HepG2 (cell line): ENCODE results near the gene HDGF. TPM values are rescaled to one million over a fixed set of nuclear protein-coding genes. Genes with fewer than 3 reads are reported as not detected.

Source experiments
- BRCA1 ChIP-seq: sonication (generic); formaldehyde crosslinking; IDR thresholded peaks from 2 replicates; pipeline ENCODE4 v1.4.0; 2020; ENCODE audit warnings: missing genetic modification reagents
- FOXJ3 ChIP-seq: sonication (generic); formaldehyde crosslinking; IDR thresholded peaks from 2 replicates; pipeline ENCODE4 v1.4.0; 2020; ENCODE audit warnings: missing genetic modification reagents, mild to moderate bottlenecking, borderline replicate concordance
- GZF1 ChIP-seq: sonication (generic); formaldehyde crosslinking; IDR thresholded peaks from 2 replicates; pipeline ENCODE4 v1.5.1; 2020; ENCODE audit warnings: mild to moderate bottlenecking, missing genetic modification reagents
- PCBP2 ChIP-seq: fragments of 200-400 bp; formaldehyde crosslinking; optimal IDR thresholded peaks from 2 replicates; pipeline ENCODE3; 2018; ENCODE audit warnings: low read length, low read depth; ENCODE audit not compliant: poor library complexity, severe bottlenecking
- PHF21A ChIP-seq: sonication (generic); formaldehyde crosslinking; IDR thresholded peaks from 2 replicates; pipeline ENCODE4 v1.5.0; 2020; ENCODE audit warnings: mild to moderate bottlenecking, missing genetic modification reagents
- RFXAP ChIP-seq: sonication (generic); formaldehyde crosslinking; IDR thresholded peaks from 2 replicates; pipeline ENCODE4 v1.4.0; 2020; ENCODE audit warnings: missing genetic modification reagents, borderline replicate concordance
- SP5 ChIP-seq: IDR thresholded peaks from 2 replicates; pipeline ENCODE4 v1.6.1; 2016; ENCODE audit warnings: low read depth, borderline replicate concordance
- SRSF1 ChIP-seq: fragments of 200-400 bp; formaldehyde crosslinking; optimal IDR thresholded peaks from 2 replicates; pipeline ENCODE3; 2017; ENCODE audit warnings: mild to moderate bottlenecking, low read depth, low read length, moderate library complexity
- ZKSCAN5 ChIP-seq: sonication (generic); formaldehyde crosslinking; IDR thresholded peaks from 2 replicates; pipeline ENCODE4 v1.5.1; 2020; ENCODE audit warnings: mild to moderate bottlenecking, missing genetic modification reagents
- ZNF225 ChIP-seq: sonication (generic); formaldehyde crosslinking; IDR thresholded peaks from 2 replicates; pipeline ENCODE4 v1.4.0; 2020; ENCODE audit warnings: mild to moderate bottlenecking, missing genetic modification reagents
- ZNF343 ChIP-seq: sonication (generic); formaldehyde crosslinking; IDR thresholded peaks from 2 replicates; pipeline ENCODE4 v1.4.0; 2020; ENCODE audit warnings: mild to moderate bottlenecking, missing genetic modification reagents
- ZNF468 ChIP-seq: sonication (generic); formaldehyde crosslinking; IDR thresholded peaks from 2 replicates; pipeline ENCODE4 v1.8.0; 2022; ENCODE audit warnings: mild to moderate bottlenecking, moderate library complexity, missing genetic modification reagents
- ZNF709 ChIP-seq: sonication (generic); formaldehyde crosslinking; IDR thresholded peaks from 2 replicates; pipeline ENCODE4 v1.5.0; 2020; ENCODE audit warnings: mild to moderate bottlenecking, missing genetic modification reagents
- polyA plus RNA-seq, 8 experiments: library from polyadenylated mRNA; depleted of rRNA in 3 of 8; stranded (reverse) in 7 of 8; unstranded in 1 of 8; fragments of >200 nt; fragmentation: Illumina TruSeq in 4 of 8; extraction: Trizol in 4 of 8; gene quantifications; 2 replicates each; pipeline versions ENCODE4 v1.2.1 to v1.2.3, GENCODE V29; 2011 to 2016; ENCODE audit warnings: low read depth in 4 of 8, missing spikeins in 1 of 8, mixed read lengths in 1 of 8; ENCODE audit not compliant: insufficient read depth in 1 of 8
- total RNA-seq, 5 experiments: library from RNA; depleted of rRNA; stranded (reverse); fragments of >200 nt; fragmentation: Illumina TruSeq; extraction: Trizol; gene quantifications; 2 replicates each; pipeline ENCODE4 v1.2.3, GENCODE V29; 2016; ENCODE audit warnings: low read depth in 1 of 5
- TF ChIP-seq, protein P1 (sequence below): sonication (generic); formaldehyde crosslinking; IDR thresholded peaks from 2 replicates; pipeline ENCODE4 v1.4.0; 2020; ENCODE audit warnings: missing genetic modification reagents
- TF ChIP-seq, protein P2 (sequence below): sonication (generic); formaldehyde crosslinking; IDR thresholded peaks from 2 replicates; pipeline ENCODE4 v1.4.0; 2020; ENCODE audit warnings: missing genetic modification reagents, mild to moderate bottlenecking, borderline replicate concordance
- TF ChIP-seq, protein P3 (sequence below): IDR thresholded peaks from 2 replicates; pipeline ENCODE4 v1.6.1; 2018; ENCODE audit warnings: missing genetic modification reagents
- TF ChIP-seq, protein P4 (sequence below): sonication (generic); formaldehyde crosslinking; IDR thresholded peaks from 2 replicates; pipeline ENCODE4 v1.8.1; 2023; ENCODE audit warnings: mild to moderate bottlenecking, missing genetic modification reagents, borderline replicate concordance
- TF ChIP-seq, protein P5 (sequence below): sonication (generic); formaldehyde crosslinking; IDR thresholded peaks from 2 replicates; pipeline ENCODE4 v1.5.0; 2020; ENCODE audit warnings: missing genetic modification reagents
- TF ChIP-seq, protein P6 (sequence below): sonication (generic); formaldehyde crosslinking; IDR thresholded peaks from 2 replicates; pipeline ENCODE4 v1.5.1; 2020; ENCODE audit warnings: mild to moderate bottlenecking, missing genetic modification reagents, moderate library complexity

The HDGF gene
- total and polyA plus RNA-seq, 2 of the 13 experiments (the other 11 are each of a cell fraction or from before 2014, with no cell fraction given) = 156 to 196 TPM

DNA sequence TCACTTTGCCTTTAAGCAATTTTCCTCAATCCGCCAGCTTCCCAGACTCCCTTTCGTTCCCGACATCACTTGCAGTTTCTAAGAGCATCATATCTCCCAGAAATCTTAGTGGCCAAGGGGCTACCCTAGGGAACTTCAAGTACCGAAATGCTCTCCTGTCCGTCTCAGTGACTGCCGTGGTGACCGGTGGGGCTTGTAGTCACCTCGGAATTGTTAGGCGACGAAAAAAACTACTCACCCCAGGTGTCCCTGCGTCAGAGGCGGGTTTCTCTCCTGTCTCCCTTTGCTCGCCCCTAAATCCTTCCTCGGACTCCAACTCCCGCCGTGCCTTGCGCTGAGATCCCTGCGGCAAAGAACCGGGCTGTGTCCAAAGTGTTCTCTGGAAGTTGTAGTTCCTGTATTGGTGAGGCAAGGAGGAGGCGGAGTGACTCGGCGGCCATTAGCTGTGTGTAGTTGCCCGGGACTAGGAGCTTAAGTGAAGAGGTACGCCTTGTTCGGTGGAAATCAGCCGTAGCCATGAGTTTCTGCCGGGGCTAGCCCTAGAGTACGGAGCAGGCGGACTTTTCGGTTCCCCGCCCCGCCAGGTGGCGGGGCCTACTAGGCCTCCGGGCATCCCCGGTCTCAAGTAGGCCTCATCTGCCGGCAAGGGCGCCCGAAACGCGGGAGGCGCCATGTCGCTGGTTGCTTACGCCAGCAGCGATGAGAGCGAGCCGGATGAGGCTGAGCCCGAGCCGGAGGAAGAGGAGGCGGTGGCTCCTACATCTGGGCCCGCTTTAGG lies 15.8 kb upstream of the HDGF start, which contains the start of gene PRCC (continued):
- TF ChIP-seq PCBP2 (no peak), BRCA1 (CRISPR knock-in tag) (peak; percentile 32; the same call in 1 of the 2 replicates), PHF21A (CRISPR knock-in tag) (0 out of 2 replicates have a peak, but pooled peaks have one; percentile 62), SRSF1 (peak; percentile 89), GZF1 (CRISPR knock-in tag) (no peak), ZKSCAN5 (CRISPR knock-in tag) (0 out of 2 replicates have a peak, but pooled peaks have one; percentile 52), ZNF343 (CRISPR knock-in tag) (0 out of 2 replicates have a peak, but pooled peaks have one; percentile 39), ZNF468 (CRISPR knock-in tag) (no peak), FOXJ3 (CRISPR knock-in tag) (0 out of 2 replicates have a peak, but pooled peaks have one; percentile 59), ZNF225 (peak; percentile 29; the same call in 1 of the 2 replicates), ZNF709 (CRISPR knock-in tag) (peak; percentile 40; the same call in 1 of the 2 replicates), RFXAP (CRISPR knock-in tag) (peak; percentile 64; the same call in 1 of the 2 replicates), SP5 (CRISPR knock-in tag) (peak; percentile 56)
- TF ChIP-seq, protein P1, sequence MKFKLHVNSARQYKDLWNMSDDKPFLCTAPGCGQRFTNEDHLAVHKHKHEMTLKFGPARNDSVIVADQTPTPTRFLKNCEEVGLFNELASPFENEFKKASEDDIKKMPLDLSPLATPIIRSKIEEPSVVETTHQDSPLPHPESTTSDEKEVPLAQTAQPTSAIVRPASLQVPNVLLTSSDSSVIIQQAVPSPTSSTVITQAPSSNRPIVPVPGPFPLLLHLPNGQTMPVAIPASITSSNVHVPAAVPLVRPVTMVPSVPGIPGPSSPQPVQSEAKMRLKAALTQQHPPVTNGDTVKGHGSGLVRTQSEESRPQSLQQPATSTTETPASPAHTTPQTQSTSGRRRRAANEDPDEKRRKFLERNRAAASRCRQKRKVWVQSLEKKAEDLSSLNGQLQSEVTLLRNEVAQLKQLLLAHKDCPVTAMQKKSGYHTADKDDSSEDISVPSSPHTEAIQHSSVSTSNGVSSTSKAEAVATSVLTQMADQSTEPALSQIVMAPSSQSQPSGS = no peak; the same call in 1 of the 2 replicates
- TF ChIP-seq, protein P2, sequence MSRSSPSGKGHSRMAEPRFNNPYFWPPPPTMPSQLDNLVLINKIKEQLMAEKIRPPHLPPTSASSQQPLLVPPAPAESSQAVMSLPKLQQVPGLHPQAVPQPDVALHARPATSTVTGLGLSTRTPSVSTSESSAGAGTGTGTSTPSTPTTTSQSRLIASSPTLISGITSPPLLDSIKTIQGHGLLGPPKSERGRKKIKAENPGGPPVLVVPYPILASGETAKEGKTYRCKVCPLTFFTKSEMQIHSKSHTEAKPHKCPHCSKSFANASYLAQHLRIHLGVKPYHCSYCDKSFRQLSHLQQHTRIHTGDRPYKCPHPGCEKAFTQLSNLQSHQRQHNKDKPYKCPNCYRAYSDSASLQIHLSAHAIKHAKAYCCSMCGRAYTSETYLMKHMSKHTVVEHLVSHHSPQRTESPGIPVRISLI (CRISPR knock-in tag) = peak; percentile 42; the same call in 1 of the 2 replicates
- TF ChIP-seq, protein P3, sequence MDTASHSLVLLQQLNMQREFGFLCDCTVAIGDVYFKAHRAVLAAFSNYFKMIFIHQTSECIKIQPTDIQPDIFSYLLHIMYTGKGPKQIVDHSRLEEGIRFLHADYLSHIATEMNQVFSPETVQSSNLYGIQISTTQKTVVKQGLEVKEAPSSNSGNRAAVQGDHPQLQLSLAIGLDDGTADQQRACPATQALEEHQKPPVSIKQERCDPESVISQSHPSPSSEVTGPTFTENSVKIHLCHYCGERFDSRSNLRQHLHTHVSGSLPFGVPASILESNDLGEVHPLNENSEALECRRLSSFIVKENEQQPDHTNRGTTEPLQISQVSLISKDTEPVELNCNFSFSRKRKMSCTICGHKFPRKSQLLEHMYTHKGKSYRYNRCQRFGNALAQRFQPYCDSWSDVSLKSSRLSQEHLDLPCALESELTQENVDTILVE (CRISPR knock-in tag) = peak; percentile 77; the same call in 1 of the 2 replicates
- TF ChIP-seq, protein P4, sequence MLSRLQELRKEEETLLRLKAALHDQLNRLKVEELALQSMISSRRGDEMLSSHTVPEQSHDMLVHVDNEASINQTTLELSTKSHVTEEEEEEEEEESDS (CRISPR knock-in tag) = no peak
- TF ChIP-seq, protein P5, sequence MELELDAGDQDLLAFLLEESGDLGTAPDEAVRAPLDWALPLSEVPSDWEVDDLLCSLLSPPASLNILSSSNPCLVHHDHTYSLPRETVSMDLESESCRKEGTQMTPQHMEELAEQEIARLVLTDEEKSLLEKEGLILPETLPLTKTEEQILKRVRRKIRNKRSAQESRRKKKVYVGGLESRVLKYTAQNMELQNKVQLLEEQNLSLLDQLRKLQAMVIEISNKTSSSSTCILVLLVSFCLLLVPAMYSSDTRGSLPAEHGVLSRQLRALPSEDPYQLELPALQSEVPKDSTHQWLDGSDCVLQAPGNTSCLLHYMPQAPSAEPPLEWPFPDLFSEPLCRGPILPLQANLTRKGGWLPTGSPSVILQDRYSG (CRISPR knock-in tag) = no peak
- TF ChIP-seq, protein P6, sequence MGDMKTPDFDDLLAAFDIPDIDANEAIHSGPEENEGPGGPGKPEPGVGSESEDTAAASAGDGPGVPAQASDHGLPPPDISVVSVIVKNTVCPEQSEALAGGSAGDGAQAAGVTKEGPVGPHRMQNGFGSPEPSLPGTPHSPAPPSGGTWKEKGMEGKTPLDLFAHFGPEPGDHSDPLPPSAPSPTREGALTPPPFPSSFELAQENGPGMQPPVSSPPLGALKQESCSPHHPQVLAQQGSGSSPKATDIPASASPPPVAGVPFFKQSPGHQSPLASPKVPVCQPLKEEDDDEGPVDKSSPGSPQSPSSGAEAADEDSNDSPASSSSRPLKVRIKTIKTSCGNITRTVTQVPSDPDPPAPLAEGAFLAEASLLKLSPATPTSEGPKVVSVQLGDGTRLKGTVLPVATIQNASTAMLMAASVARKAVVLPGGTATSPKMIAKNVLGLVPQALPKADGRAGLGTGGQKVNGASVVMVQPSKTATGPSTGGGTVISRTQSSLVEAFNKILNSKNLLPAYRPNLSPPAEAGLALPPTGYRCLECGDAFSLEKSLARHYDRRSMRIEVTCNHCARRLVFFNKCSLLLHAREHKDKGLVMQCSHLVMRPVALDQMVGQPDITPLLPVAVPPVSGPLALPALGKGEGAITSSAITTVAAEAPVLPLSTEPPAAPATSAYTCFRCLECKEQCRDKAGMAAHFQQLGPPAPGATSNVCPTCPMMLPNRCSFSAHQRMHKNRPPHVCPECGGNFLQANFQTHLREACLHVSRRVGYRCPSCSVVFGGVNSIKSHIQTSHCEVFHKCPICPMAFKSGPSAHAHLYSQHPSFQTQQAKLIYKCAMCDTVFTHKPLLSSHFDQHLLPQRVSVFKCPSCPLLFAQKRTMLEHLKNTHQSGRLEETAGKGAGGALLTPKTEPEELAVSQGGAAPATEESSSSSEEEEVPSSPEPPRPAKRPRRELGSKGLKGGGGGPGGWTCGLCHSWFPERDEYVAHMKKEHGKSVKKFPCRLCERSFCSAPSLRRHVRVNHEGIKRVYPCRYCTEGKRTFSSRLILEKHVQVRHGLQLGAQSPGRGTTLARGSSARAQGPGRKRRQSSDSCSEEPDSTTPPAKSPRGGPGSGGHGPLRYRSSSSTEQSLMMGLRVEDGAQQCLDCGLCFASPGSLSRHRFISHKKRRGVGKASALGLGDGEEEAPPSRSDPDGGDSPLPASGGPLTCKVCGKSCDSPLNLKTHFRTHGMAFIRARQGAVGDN (CRISPR knock-in tag) = peak; percentile 78
